Gastroesophageal sphincter (tissue), 4 donors: ENCODE measurements around the gene SEMG1. TPM values are rescaled to one million over a fixed set of nuclear protein-coding genes. Genes with fewer than 3 reads are reported as not detected.

Source experiments
- ATAC-seq: fragments of 150-250 bp; one replicate; pipeline ENCODE4 v1.9.1; 2016; ENCODE audit warnings: mild to moderate bottlenecking, moderate library complexity
- H3K27ac ChIP-seq, 4 donors: fragments of 200-600 bp; sonication (generic) in 3 of 4; 1 replicate in 3 of 4; 2 replicates in 1 of 4; pipeline ENCODE4 v1.5.1; 2016 to 2019
- H3K27me3 ChIP-seq: fragments of 200-600 bp; sonication (generic); one replicate; pipeline ENCODE4 v1.5.1; 2019
- H3K36me3 ChIP-seq, 2 donors: fragments of 200-600 bp; sonication (generic); one replicate each; pipeline ENCODE4 v1.5.1; 2019; ENCODE audit warnings: control low read depth in 1 of 2
- H3K4me1 ChIP-seq, 3 donors: fragments of 200-600 bp; sonication (generic); 1 replicate in 2 of 3; 2 replicates in 1 of 3; pipeline ENCODE4 v1.5.1; 2016 to 2019; ENCODE audit warnings: control low read depth in 2 of 3
- H3K4me3 ChIP-seq, 2 donors: fragments of 200-600 bp; sonication (generic); one replicate each; pipeline ENCODE4 v1.5.1; 2019; ENCODE audit warnings: mild to moderate bottlenecking in 1 of 2, moderate library complexity in 1 of 2
- H3K9me3 ChIP-seq, 3 donors: fragments of 200-600 bp; sonication (generic); one replicate each; pipeline ENCODE4 v1.5.1; 2017 to 2019; ENCODE audit warnings: control low read depth in 2 of 3
- CTCF ChIP-seq, 4 experiments: fragments of 200-600 bp in 2 of 4; fragments of 450-650 bp in 2 of 4; sonication (generic) in 1 of 4; IDR thresholded peaks; one replicate each; pipeline ENCODE4 v1.5.1; 2017 to 2019; ENCODE audit warnings: antibody characterized with exemption in 4 of 4, mild to moderate bottlenecking in 2 of 4, moderate library complexity in 2 of 4
- EP300 ChIP-seq: sonication (generic); formaldehyde crosslinking; IDR thresholded peaks from one replicate; pipeline ENCODE4 v1.6.1; 2017; ENCODE audit warnings: antibody characterized with exemption, mild to moderate bottlenecking
- POLR2A ChIP-seq, 2 donors: fragments of 450-650 bp; IDR thresholded peaks; one replicate each; pipeline ENCODE4 v1.6.1; 2017; ENCODE audit warnings: antibody characterized with exemption in 2 of 2, mild to moderate bottlenecking in 2 of 2, moderate library complexity in 1 of 2
- POLR2AphosphoS5 ChIP-seq: sonication (generic); formaldehyde crosslinking; IDR thresholded peaks from one replicate; pipeline ENCODE4 v1.6.1; 2017; ENCODE audit warnings: antibody characterized with exemption
- WGBS, 2 donors: methylation state at CpG; one replicate each; pipeline ENCODE4 v1.1.5; 2018; ENCODE audit warnings: low coverage in 1 of 2; 5-methylcytosine and 5-hydroxymethylcytosine counted together
- total RNA-seq, 4 donors: library from RNA; depleted of rRNA; stranded (reverse); fragments of >200 nt; gene quantifications; one replicate each; pipeline ENCODE4 v1.1.0, GENCODE V29; 2016

SEMG1 gene
- total RNA-seq, 4 donors from 2014 or later = not detected

GRCh38 chr20:45229264-45230056, 22.6 kb downstream of the SEMG1 start:
- peaks cover 0 to 7% (median 0%) of the 10 kb centered on the region in 3 donors for H3K9me3 ChIP-seq
- WGBS, 2 donors = 50 to 62% methylated on average over 6 of the region's 18 CpGs
- TF ChIP-seq EP300 (no peak), POLR2A (IDR thresholded peaks at IDR 0.05) (no peak), CTCF (IDR thresholded peaks at IDR 0.05) (peak in 1 of 4 experiments; percentile 17), POLR2AphosphoS5 (no peak)
- H3K27ac ChIP-seq = no peak overlapping the region
- H3K4me1 ChIP-seq = no peaks in the 10 kb centered on the region
- no peak overlapping the region for H3K4me3 ChIP-seq
- no peaks in the 10 kb centered on the region for H3K36me3 ChIP-seq
- no peak for ATAC-seq
- H3K27me3 ChIP-seq = peaks cover 36% of the 10 kb centered on the region

- H3K36me3 ChIP-seq = no peaks in the 10 kb centered on the region
- H3K27ac ChIP-seq = no peak overlapping the region
- peaks cover 0 to 18% (median 0%) of the 10 kb centered on the region in 3 donors for H3K9me3 ChIP-seq
- peaks cover 45% of the 10 kb centered on the region for H3K27me3 ChIP-seq
- no peak for TF ChIP-seq CTCF (IDR thresholded peaks at IDR 0.05)
- TF ChIP-seq POLR2A (IDR thresholded peaks at IDR 0.05) = no peak
- no peak for TF ChIP-seq EP300
- no peak for TF ChIP-seq POLR2AphosphoS5
- WGBS, 2 donors = 53 to 83% methylated on average over 1 to 8 of the region's 9 CpGs
- no peak overlapping the region for H3K4me3 ChIP-seq
- ATAC-seq = no peak
- H3K4me1 ChIP-seq = no peaks in the 10 kb centered on the region
Observed at GRCh38 chr20:45230631-45231030, 23.8 kb downstream of the SEMG1 start.

- 70% methylated on average over 2 of the region's 4 CpGs; no CpG with 5 or more reads in 1 of the 2 donors for WGBS, 2 donors
- H3K36me3 ChIP-seq = no peaks in the 10 kb centered on the region
Observed at GRCh38 chr20:45235995-45236394, 29.2 kb downstream of the SEMG1 start.

GRCh38 chr20:45238139-45238538, 31.3 kb downstream of the SEMG1 start:
- TF ChIP-seq POLR2A (IDR thresholded peaks at IDR 0.05) = no peak
- no peak for TF ChIP-seq EP300
- no peak for TF ChIP-seq CTCF (IDR thresholded peaks at IDR 0.05)
- no peak for TF ChIP-seq POLR2AphosphoS5
- peaks cover 39% of the 10 kb centered on the region for H3K27me3 ChIP-seq
- peaks cover 0 to 22% (median 0%) of the 10 kb centered on the region in 3 donors for H3K9me3 ChIP-seq
- whole genome bisulfite sequencing, 2 donors = 88% methylated on average over 2 of the region's 2 CpGs; no CpG with 5 or more reads in 1 of the 2 donors
- H3K36me3 ChIP-seq = no peaks in the 10 kb centered on the region
- no peak for ATAC-seq
- no peak overlapping the region for H3K4me3 ChIP-seq
- H3K4me1 ChIP-seq = no peaks in the 10 kb centered on the region
- no peak overlapping the region for H3K27ac ChIP-seq

More at GRCh38 chr20:45235995-45236394, 29.2 kb downstream of the SEMG1 start:
- TF ChIP-seq POLR2A (IDR thresholded peaks at IDR 0.05) = no peak
- peak in 1 of 4 experiments; percentile 28 for TF ChIP-seq CTCF (IDR thresholded peaks at IDR 0.05)
- Histone ChIP-seq H3K4me1 (no peaks in the 10 kb centered on the region), H3K4me3 (no peak overlapping the region), H3K9me3 (peaks cover 0 to 22% (median 0%) of the 10 kb centered on the region in 3 donors), H3K27ac (no peak overlapping the region), H3K27me3 (peaks cover 47% of the 10 kb centered on the region)
- no peak for ATAC-seq

- Histone ChIP-seq H3K27ac (no peak overlapping the region), H3K36me3 (no peaks in the 10 kb centered on the region), H3K27me3 (peaks cover 20% of the 10 kb centered on the region), H3K4me3 (no peak overlapping the region), H3K4me1 (no peaks in the 10 kb centered on the region), H3K9me3 (no peaks in the 10 kb centered on the region)
- ATAC-seq = no peak
- no peak for TF ChIP-seq CTCF (IDR thresholded peaks at IDR 0.05)
- no peak for TF ChIP-seq POLR2AphosphoS5
- TF ChIP-seq POLR2A (IDR thresholded peaks at IDR 0.05) = no peak
- TF ChIP-seq EP300 = no peak
- 41 to 49% methylated on average over 6 of the region's 6 CpGs for WGBS, 2 donors
Observed at GRCh38 chr20:45246109-45246508, 39.3 kb downstream of the SEMG1 start.
